PC-3 (cell line): Measurements from ENCODE around the gene NAV2.

Experiments used
- EZH2phosphoT487 ChIP-seq: fragments of 300-600 bp; sonication (generic); IDR thresholded peaks from 2 replicates; pipeline ENCODE4 v1.6.1; 2018; ENCODE audit warnings: mild to moderate bottlenecking, antibody characterized with exemption, low read length, borderline replicate concordance
- TF ChIP-seq, protein P1 (sequence below): fragments of 300-600 bp; sonication (generic); conservative IDR thresholded peaks from 2 replicates; pipeline ENCODE4 v1.5.1; 2017; ENCODE audit warnings: antibody characterized with exemption, low read depth, mild to moderate bottlenecking, low read length

DNA sequence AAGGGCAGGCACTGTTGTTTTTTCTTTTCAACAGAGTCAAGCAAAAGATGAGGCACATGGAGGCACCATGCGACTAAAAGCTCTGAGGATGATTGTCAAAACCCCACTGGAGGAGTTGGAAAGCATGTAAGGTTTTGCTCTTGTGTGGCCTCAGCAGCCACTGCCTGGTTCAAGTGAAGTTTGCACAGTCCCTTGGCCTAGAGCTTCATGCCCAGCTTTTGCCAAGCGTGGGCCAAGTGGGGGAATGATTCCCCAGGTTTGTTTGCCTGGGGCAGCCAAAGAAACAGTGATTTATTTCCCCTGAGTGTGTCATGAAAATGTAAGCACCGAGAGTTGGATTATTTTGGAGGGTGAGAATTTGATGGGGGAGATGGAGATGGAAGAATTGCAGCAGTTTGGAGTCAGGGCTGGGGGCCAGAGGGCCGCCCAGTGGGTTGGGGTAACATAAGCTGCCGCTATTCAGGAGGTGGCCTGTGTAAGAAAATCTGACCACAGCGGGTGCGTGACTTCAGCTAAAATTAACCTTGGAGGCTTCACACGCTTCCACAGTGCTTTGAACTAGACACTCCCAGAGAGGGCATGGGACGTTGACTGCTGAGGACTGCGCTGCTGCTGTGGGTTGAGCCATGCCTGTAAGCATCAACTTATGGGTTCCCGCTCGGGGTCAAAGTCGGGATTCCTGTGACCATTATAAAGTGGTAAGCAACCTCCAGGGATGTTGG is 100.7 kb downstream of the NAV2 start:
- TF ChIP-seq, protein P1, sequence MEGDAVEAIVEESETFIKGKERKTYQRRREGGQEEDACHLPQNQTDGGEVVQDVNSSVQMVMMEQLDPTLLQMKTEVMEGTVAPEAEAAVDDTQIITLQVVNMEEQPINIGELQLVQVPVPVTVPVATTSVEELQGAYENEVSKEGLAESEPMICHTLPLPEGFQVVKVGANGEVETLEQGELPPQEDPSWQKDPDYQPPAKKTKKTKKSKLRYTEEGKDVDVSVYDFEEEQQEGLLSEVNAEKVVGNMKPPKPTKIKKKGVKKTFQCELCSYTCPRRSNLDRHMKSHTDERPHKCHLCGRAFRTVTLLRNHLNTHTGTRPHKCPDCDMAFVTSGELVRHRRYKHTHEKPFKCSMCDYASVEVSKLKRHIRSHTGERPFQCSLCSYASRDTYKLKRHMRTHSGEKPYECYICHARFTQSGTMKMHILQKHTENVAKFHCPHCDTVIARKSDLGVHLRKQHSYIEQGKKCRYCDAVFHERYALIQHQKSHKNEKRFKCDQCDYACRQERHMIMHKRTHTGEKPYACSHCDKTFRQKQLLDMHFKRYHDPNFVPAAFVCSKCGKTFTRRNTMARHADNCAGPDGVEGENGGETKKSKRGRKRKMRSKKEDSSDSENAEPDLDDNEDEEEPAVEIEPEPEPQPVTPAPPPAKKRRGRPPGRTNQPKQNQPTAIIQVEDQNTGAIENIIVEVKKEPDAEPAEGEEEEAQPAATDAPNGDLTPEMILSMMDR, result no peak
- no peak for TF ChIP-seq EZH2phosphoT487
